HepG2 (cell line): Measurements from ENCODE around the gene PLIN3. TPM values are rescaled to one million over a fixed set of nuclear protein-coding genes. Genes with fewer than 3 reads are reported as not detected.

Experiments used
- FOXK1 ChIP-seq: sonication (generic); formaldehyde crosslinking; IDR thresholded peaks from 2 replicates; pipeline ENCODE4 v1.4.0; 2020; ENCODE audit warnings: low read depth, missing genetic modification reagents, borderline replicate concordance
- KAT8 ChIP-seq: IDR thresholded peaks from 2 replicates; pipeline ENCODE4 v1.6.1; 2016; ENCODE audit warnings: missing genetic modification reagents, missing compliant biosample characterization
- NFE2 ChIP-seq: sonication (generic); formaldehyde crosslinking; IDR thresholded peaks from 2 replicates; pipeline ENCODE4 v1.4.0; 2020; ENCODE audit warnings: missing genetic modification reagents
- SMAD3 ChIP-seq: sonication (generic); formaldehyde crosslinking; IDR thresholded peaks from 2 replicates; pipeline ENCODE4 v1.4.0; 2020; ENCODE audit warnings: missing genetic modification reagents
- SMC3 ChIP-seq: IDR thresholded peaks from 2 replicates; pipeline ENCODE4 v1.6.1; 2011; ENCODE audit warnings: low read length, improper control_type of control experiment
- SP1 ChIP-seq, 2 experiments: fragments of 450-650 bp in 1 of 2; sonication (generic) in 1 of 2; formaldehyde crosslinking in 1 of 2; IDR thresholded peaks; 2 replicates each; pipeline versions ENCODE4 v1.4.0 to v1.6.1; 2016 to 2020; ENCODE audit warnings: missing genetic modification reagents in 1 of 2
- TEAD3 ChIP-seq: optimal IDR thresholded peaks from 2 replicates; pipeline ENCODE3; 2016; ENCODE audit warnings: borderline replicate concordance
- ZFP62 ChIP-seq: sonication (generic); formaldehyde crosslinking; IDR thresholded peaks from 2 replicates; pipeline ENCODE4 v1.4.0; 2020; ENCODE audit warnings: missing genetic modification reagents
- ZNF143 ChIP-seq: sonication (generic); formaldehyde crosslinking; IDR thresholded peaks from 2 replicates; pipeline ENCODE4 v1.4.0; 2020; ENCODE audit warnings: missing genetic modification reagents
- ZNF552 ChIP-seq: sonication (generic); formaldehyde crosslinking; IDR thresholded peaks from 2 replicates; pipeline ENCODE4 v1.9.0; 2022; ENCODE audit warnings: missing genetic modification reagents, mild to moderate bottlenecking, borderline replicate concordance
- ZNF605 ChIP-seq: sonication (generic); formaldehyde crosslinking; IDR thresholded peaks from 2 replicates; pipeline ENCODE4 v1.8.0; 2022; ENCODE audit warnings: mild to moderate bottlenecking, missing genetic modification reagents
- polyA plus RNA-seq, 8 experiments: library from polyadenylated mRNA; depleted of rRNA in 3 of 8; stranded (reverse) in 7 of 8; unstranded in 1 of 8; fragments of >200 nt; fragmentation: Illumina TruSeq in 4 of 8; extraction: Trizol in 4 of 8; gene quantifications; 2 replicates each; pipeline versions ENCODE4 v1.2.1 to v1.2.3, GENCODE V29; 2011 to 2016; ENCODE audit warnings: low read depth in 4 of 8, missing spikeins in 1 of 8, mixed read lengths in 1 of 8; ENCODE audit not compliant: insufficient read depth in 1 of 8
- total RNA-seq, 5 experiments: library from RNA; depleted of rRNA; stranded (reverse); fragments of >200 nt; fragmentation: Illumina TruSeq; extraction: Trizol; gene quantifications; 2 replicates each; pipeline ENCODE4 v1.2.3, GENCODE V29; 2016; ENCODE audit warnings: low read depth in 1 of 5
- TF ChIP-seq, protein P1 (sequence below): sonication (generic); formaldehyde crosslinking; IDR thresholded peaks from 2 replicates; pipeline ENCODE4 v1.4.0; 2020; ENCODE audit warnings: mild to moderate bottlenecking, missing genetic modification reagents
- TF ChIP-seq, protein P2 (sequence below), 2 experiments: fragments of 450-650 bp in 1 of 2; sonication (generic) in 1 of 2; formaldehyde crosslinking in 1 of 2; IDR thresholded peaks; 2 replicates each; pipeline versions ENCODE4 v1.6.1 to v1.8.0; 2016 to 2022; ENCODE audit warnings: antibody characterized with exemption in 1 of 2, mild to moderate bottlenecking in 1 of 2, missing genetic modification reagents in 1 of 2
- TF ChIP-seq, protein P3 (sequence below): sonication (generic); formaldehyde crosslinking; IDR thresholded peaks from 2 replicates; pipeline ENCODE4 v1.4.0; 2020; ENCODE audit warnings: missing genetic modification reagents, borderline replicate concordance

Gene PLIN3
- total and polyA plus RNA-seq, 2 of the 13 experiments (the other 11 are each of a cell fraction or from before 2014, with no cell fraction given): 49.3 to 57.9 TPM

DNA sequence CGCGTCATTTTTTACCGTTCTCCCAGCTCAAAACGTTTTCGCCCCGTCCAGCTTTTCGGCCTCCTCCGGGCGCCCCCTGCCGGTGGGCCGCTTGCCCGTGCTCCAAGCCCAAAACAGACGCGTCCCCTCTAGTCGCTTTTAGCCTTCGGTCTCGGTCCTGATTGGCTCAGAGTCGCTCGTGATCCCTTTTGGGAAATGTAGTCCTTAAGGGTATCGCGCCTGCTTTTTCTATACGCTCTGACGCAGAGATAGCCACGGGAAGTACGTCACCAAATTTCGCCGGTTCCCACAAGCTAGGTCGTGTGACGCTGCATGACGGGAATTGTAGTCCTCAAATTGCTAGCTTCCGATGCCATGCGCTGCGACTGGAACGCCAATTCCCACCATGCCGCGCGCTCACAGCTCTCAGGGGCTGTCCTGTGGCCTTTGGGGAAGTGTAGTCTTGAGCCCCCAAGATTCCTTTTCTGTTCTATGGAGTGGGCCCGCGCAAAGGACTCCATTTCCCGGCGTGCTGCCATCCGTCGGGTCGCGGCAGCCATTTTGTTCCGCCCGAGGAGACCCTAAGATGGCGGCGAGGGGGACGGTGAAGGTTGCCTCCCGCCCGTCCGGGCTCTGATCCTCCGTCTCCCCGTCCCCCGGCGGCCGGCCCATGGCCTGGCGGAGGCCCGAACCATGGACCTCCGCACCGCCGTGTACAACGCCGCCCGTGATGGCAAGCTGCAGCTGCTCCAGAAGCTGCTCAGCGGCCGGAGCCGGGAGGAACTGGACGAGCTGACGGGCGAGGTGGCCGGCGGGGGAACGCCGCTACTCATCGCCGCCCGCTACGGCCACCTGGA is 76.1 kb downstream of the PLIN3 start, which contains the start of gene FEM1A (continued):
- TF ChIP-seq, protein P1, sequence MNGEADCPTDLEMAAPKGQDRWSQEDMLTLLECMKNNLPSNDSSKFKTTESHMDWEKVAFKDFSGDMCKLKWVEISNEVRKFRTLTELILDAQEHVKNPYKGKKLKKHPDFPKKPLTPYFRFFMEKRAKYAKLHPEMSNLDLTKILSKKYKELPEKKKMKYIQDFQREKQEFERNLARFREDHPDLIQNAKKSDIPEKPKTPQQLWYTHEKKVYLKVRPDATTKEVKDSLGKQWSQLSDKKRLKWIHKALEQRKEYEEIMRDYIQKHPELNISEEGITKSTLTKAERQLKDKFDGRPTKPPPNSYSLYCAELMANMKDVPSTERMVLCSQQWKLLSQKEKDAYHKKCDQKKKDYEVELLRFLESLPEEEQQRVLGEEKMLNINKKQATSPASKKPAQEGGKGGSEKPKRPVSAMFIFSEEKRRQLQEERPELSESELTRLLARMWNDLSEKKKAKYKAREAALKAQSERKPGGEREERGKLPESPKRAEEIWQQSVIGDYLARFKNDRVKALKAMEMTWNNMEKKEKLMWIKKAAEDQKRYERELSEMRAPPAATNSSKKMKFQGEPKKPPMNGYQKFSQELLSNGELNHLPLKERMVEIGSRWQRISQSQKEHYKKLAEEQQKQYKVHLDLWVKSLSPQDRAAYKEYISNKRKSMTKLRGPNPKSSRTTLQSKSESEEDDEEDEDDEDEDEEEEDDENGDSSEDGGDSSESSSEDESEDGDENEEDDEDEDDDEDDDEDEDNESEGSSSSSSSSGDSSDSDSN (CRISPR knock-in tag): peak; percentile 74; the same call in 1 of the 2 replicates
- TF ChIP-seq NFE2 (CRISPR knock-in tag): no peak
- peak; percentile 3 for TF ChIP-seq ZNF605 (CRISPR knock-in tag)
- no peak for TF ChIP-seq ZNF552 (CRISPR knock-in tag)
- peak; percentile 30 for TF ChIP-seq TEAD3
- no peak for TF ChIP-seq SP1 (IDR thresholded peaks at IDR 0.05)
- peak; percentile 53; the same call in 1 of the 2 replicates for TF ChIP-seq SP1 (CRISPR knock-in tag; IDR thresholded peaks at IDR 0.05)
- peak; percentile 97 for TF ChIP-seq ZNF143
- TF ChIP-seq ZFP62 (CRISPR knock-in tag): peak; percentile 99
- TF ChIP-seq SMC3: peak; percentile 85; the same call in 1 of the 2 replicates
- TF ChIP-seq, protein P2, sequence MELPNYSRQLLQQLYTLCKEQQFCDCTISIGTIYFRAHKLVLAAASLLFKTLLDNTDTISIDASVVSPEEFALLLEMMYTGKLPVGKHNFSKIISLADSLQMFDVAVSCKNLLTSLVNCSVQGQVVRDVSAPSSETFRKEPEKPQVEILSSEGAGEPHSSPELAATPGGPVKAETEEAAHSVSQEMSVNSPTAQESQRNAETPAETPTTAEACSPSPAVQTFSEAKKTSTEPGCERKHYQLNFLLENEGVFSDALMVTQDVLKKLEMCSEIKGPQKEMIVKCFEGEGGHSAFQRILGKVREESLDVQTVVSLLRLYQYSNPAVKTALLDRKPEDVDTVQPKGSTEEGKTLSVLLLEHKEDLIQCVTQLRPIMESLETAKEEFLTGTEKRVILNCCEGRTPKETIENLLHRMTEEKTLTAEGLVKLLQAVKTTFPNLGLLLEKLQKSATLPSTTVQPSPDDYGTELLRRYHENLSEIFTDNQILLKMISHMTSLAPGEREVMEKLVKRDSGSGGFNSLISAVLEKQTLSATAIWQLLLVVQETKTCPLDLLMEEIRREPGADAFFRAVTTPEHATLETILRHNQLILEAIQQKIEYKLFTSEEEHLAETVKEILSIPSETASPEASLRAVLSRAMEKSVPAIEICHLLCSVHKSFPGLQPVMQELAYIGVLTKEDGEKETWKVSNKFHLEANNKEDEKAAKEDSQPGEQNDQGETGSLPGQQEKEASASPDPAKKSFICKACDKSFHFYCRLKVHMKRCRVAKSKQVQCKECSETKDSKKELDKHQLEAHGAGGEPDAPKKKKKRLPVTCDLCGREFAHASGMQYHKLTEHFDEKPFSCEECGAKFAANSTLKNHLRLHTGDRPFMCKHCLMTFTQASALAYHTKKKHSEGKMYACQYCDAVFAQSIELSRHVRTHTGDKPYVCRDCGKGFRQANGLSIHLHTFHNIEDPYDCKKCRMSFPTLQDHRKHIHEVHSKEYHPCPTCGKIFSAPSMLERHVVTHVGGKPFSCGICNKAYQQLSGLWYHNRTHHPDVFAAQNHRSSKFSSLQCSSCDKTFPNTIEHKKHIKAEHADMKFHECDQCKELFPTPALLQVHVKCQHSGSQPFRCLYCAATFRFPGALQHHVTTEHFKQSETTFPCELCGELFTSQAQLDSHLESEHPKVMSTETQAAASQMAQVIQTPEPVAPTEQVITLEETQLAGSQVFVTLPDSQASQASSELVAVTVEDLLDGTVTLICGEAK (IDR thresholded peaks at IDR 0.05): peak; percentile 58; the same call in 1 of the 2 replicates
- TF ChIP-seq, protein P2 (CRISPR knock-in tag; IDR thresholded peaks at IDR 0.05): no peak
- TF ChIP-seq FOXK1 (CRISPR knock-in tag): peak; percentile 77
- TF ChIP-seq SMAD3: peak; percentile 71; the same call in 1 of the 2 replicates
- TF ChIP-seq, protein P3, sequence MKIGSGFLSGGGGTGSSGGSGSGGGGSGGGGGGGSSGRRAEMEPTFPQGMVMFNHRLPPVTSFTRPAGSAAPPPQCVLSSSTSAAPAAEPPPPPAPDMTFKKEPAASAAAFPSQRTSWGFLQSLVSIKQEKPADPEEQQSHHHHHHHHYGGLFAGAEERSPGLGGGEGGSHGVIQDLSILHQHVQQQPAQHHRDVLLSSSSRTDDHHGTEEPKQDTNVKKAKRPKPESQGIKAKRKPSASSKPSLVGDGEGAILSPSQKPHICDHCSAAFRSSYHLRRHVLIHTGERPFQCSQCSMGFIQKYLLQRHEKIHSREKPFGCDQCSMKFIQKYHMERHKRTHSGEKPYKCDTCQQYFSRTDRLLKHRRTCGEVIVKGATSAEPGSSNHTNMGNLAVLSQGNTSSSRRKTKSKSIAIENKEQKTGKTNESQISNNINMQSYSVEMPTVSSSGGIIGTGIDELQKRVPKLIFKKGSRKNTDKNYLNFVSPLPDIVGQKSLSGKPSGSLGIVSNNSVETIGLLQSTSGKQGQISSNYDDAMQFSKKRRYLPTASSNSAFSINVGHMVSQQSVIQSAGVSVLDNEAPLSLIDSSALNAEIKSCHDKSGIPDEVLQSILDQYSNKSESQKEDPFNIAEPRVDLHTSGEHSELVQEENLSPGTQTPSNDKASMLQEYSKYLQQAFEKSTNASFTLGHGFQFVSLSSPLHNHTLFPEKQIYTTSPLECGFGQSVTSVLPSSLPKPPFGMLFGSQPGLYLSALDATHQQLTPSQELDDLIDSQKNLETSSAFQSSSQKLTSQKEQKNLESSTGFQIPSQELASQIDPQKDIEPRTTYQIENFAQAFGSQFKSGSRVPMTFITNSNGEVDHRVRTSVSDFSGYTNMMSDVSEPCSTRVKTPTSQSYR (CRISPR knock-in tag): no peak
- peak; percentile 99 for TF ChIP-seq KAT8
